Muscle layer of duodenum (tissue), 2 donors: ENCODE results near the gene IGSF8.

ENCODE experiments used
- H3K27ac ChIP-seq: one replicate; pipeline ENCODE4 v1.7.0; 2013; ENCODE audit warnings: mild to moderate bottlenecking, low read length
- H3K27me3 ChIP-seq: one replicate; pipeline ENCODE4 v1.7.0; 2013; ENCODE audit warnings: low read depth, mild to moderate bottlenecking, control low read depth, low read length
- H3K36me3 ChIP-seq, 2 donors: one replicate each; pipeline ENCODE4 v1.7.0; 2013; ENCODE audit warnings: low read length in 2 of 2, control low read depth in 1 of 2, mild to moderate bottlenecking in 1 of 2; ENCODE audit not compliant: insufficient read depth in 2 of 2, control insufficient read depth in 1 of 2
- H3K4me1 ChIP-seq, 2 donors: one replicate each; pipeline ENCODE4 v1.7.0; 2013; ENCODE audit warnings: low read length in 2 of 2, mild to moderate bottlenecking in 2 of 2, control low read depth in 1 of 2, moderate library complexity in 1 of 2; ENCODE audit not compliant: insufficient read depth in 2 of 2, control insufficient read depth in 1 of 2
- H3K4me3 ChIP-seq, 2 donors: one replicate each; pipeline ENCODE4 v1.7.0; 2013; ENCODE audit warnings: low read length in 2 of 2, low read depth in 1 of 2, mild to moderate bottlenecking in 1 of 2
- H3K9me3 ChIP-seq, 2 donors: one replicate each; pipeline ENCODE4 v1.7.0; 2013; ENCODE audit warnings: low read length in 2 of 2, control low read depth in 1 of 2, mild to moderate bottlenecking in 1 of 2; ENCODE audit not compliant: control insufficient read depth in 1 of 2
- donor health status: healthy.

The IGSF8 gene

GRCh38 chr1:160093624-160094290 is 4.7 kb downstream of the IGSF8 start:
- no peak overlapping the region for H3K27ac ChIP-seq
- no peaks in the 10 kb centered on the region for H3K27me3 ChIP-seq
- H3K36me3 ChIP-seq = peaks cover 9 to 37% of the 10 kb centered on the region in 2 donors
- no peak overlapping the region for H3K4me3 ChIP-seq
- H3K9me3 ChIP-seq = no peaks in the 10 kb centered on the region
- peaks cover 17 to 19% of the 10 kb centered on the region in 2 donors for H3K4me1 ChIP-seq

- Histone ChIP-seq H3K9me3 (no peaks in the 10 kb centered on the region), H3K27ac (no peak overlapping the region), H3K36me3 (peaks cover 9 to 40% of the 10 kb centered on the region in 2 donors), H3K4me1 (peaks cover 17 to 19% of the 10 kb centered on the region in 2 donors), H3K4me3 (no peak overlapping the region), H3K27me3 (no peaks in the 10 kb centered on the region)
Measured at GRCh38 chr1:160093069-160093395, 5.4 kb downstream of the IGSF8 start.

GRCh38 chr1:160092366-160093068 is 5.9 kb downstream of the IGSF8 start:
- Histone ChIP-seq H3K4me1 (peaks cover 13 to 14% of the 10 kb centered on the region in 2 donors), H3K9me3 (no peaks in the 10 kb centered on the region), H3K4me3 (no peak overlapping the region), H3K27me3 (no peaks in the 10 kb centered on the region), H3K27ac (no peak overlapping the region), H3K36me3 (peaks cover 9 to 40% of the 10 kb centered on the region in 2 donors)

- H3K27ac ChIP-seq = no peak overlapping the region
- H3K9me3 ChIP-seq = no peaks in the 10 kb centered on the region
- H3K4me3 ChIP-seq = no peak overlapping the region
- no peaks in the 10 kb centered on the region for H3K27me3 ChIP-seq
- peaks cover 9 to 40% of the 10 kb centered on the region in 2 donors for H3K36me3 ChIP-seq
- peaks cover 5 to 7% of the 10 kb centered on the region in 2 donors for H3K4me1 ChIP-seq
Measured at GRCh38 chr1:160091666-160092223, 6.7 kb downstream of the IGSF8 start.

GRCh38 chr1:160090760-160091159 is 7.7 kb downstream of the IGSF8 start:
- Histone ChIP-seq H3K27ac (no peak overlapping the region), H3K27me3 (no peaks in the 10 kb centered on the region), H3K4me3 (no peak overlapping the region), H3K4me1 (peaks cover 0 to 5% of the 10 kb centered on the region in 2 donors), H3K36me3 (peaks cover 9 to 40% of the 10 kb centered on the region in 2 donors), H3K9me3 (no peaks in the 10 kb centered on the region)

GRCh38 chr1:160089883-160090282 is 8.5 kb downstream of the IGSF8 start:
- no peak overlapping the region for H3K27ac ChIP-seq
- H3K27me3 ChIP-seq = no peaks in the 10 kb centered on the region
- no peaks in the 10 kb centered on the region for H3K9me3 ChIP-seq
- H3K4me3 ChIP-seq = no peak overlapping the region
- peaks cover 0 to 5% of the 10 kb centered on the region in 2 donors for H3K4me1 ChIP-seq
- H3K36me3 ChIP-seq = peaks cover 9 to 39% of the 10 kb centered on the region in 2 donors

GRCh38 chr1:160087118-160087662 is 11.2 kb downstream of the IGSF8 start:
- no peak overlapping the region for H3K27ac ChIP-seq

GRCh38 chr1:160086456-160086892 is 11.9 kb downstream of the IGSF8 start:
- no peak overlapping the region for H3K27ac ChIP-seq
- H3K4me1 ChIP-seq = peaks cover 0 to 4% of the 10 kb centered on the region in 2 donors
- H3K4me3 ChIP-seq = no peak overlapping the region
- peaks cover 21% of the 10 kb centered on the region for H3K27me3 ChIP-seq
- no peaks in the 10 kb centered on the region for H3K9me3 ChIP-seq
- H3K36me3 ChIP-seq = peaks cover 5 to 17% of the 10 kb centered on the region in 2 donors

More at GRCh38 chr1:160087118-160087662, 11.2 kb downstream of the IGSF8 start:
- H3K9me3 ChIP-seq = no peaks in the 10 kb centered on the region
- H3K4me1 ChIP-seq = peaks cover 0 to 4% of the 10 kb centered on the region in 2 donors
- H3K27me3 ChIP-seq = peaks cover 18% of the 10 kb centered on the region
- peaks cover 5 to 24% of the 10 kb centered on the region in 2 donors for H3K36me3 ChIP-seq
- H3K4me3 ChIP-seq = no peak overlapping the region

- H3K27ac ChIP-seq = no peak overlapping the region
- H3K27me3 ChIP-seq = peaks cover 27% of the 10 kb centered on the region
- no peaks in the 10 kb centered on the region for H3K9me3 ChIP-seq
- peaks cover 0 to 4% of the 10 kb centered on the region in 2 donors for H3K4me1 ChIP-seq
- peaks cover 5 to 11% of the 10 kb centered on the region in 2 donors for H3K36me3 ChIP-seq
- H3K4me3 ChIP-seq = no peak overlapping the region
Measured at GRCh38 chr1:160085686-160086455, 12.5 kb downstream of the IGSF8 start.

- H3K27ac ChIP-seq = no peak overlapping the region
- peaks cover 0 to 4% of the 10 kb centered on the region in 2 donors for H3K4me1 ChIP-seq
- H3K9me3 ChIP-seq = no peaks in the 10 kb centered on the region
- peaks cover 0 to 7% of the 10 kb centered on the region in 2 donors for H3K36me3 ChIP-seq
- no peak overlapping the region for H3K4me3 ChIP-seq
- peaks cover 29% of the 10 kb centered on the region for H3K27me3 ChIP-seq
Measured at GRCh38 chr1:160084771-160085321, 13.6 kb downstream of the IGSF8 start.
